GM23248 (cell line): Measurements from ENCODE around the gene MORN4.

Source experiments
- EZH2 ChIP-seq: fragments of 200-600 bp; sonication (generic); IDR thresholded peaks from 2 replicates; pipeline ENCODE4 v1.6.1; 2018; ENCODE audit warnings: antibody characterized with exemption, mild to moderate bottlenecking; ENCODE audit not compliant: insufficient read depth, poor library complexity, severe bottlenecking
- EZH2phosphoT487 ChIP-seq: fragments of 200-600 bp; sonication (generic); IDR thresholded peaks from 2 replicates; pipeline ENCODE4 v1.6.1; 2018; ENCODE audit warnings: antibody characterized with exemption, moderate library complexity, mild to moderate bottlenecking, low read depth; ENCODE audit not compliant: insufficient read depth

DNA sequence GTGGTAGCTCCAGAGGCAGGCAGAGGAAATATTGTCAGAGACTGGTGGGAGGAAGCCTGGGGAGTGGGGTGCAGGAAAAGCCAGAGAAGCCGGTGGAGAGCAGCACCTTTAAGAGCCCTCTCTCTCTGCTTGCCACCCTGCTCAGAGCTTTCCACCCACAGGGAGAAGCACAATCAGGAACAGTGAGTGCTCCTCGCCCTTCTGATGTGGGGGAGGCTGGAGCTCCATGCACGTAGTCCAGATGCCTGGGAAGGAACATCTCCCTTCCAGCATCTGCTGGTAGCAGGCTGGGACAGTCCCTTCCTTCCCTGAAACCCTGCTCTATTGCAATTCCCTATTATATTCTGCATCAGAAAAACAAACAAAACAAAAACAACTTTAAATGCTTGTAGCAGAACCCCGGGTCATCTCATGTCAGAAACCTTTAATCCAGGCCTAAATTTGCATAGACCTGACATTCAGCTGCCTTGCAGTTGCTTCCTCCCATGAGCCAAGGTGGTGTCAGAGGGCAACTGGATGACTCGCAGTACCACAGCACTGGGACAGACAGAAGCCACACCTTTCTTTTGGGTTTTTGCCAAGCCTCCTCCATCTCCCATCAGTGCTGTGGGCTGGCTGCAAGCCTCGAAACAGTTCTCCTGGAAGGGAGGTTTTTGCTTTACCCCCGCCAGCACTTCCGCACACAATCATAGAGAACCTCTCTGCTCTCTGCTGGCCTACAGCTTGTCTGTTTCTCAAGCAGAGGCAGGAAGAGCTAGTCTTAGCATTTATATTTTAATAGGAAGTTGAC is 40.6 kb upstream of the MORN4 start:
- no peak for TF ChIP-seq EZH2
- TF ChIP-seq EZH2phosphoT487, result no peak
